ENCODE data around the gene TSHZ3.

TSHZ3 gene

GRCh38 chr19:31356587-31357314, 7.5 kb upstream of the TSHZ3 start:
- no peak for DNase-seq (ENCODE audit: extremely low spot score)
- ChIA-PET POLR2A (no interaction called here), CTCF (no interaction called here)
- TF ChIP-seq, protein P1, sequence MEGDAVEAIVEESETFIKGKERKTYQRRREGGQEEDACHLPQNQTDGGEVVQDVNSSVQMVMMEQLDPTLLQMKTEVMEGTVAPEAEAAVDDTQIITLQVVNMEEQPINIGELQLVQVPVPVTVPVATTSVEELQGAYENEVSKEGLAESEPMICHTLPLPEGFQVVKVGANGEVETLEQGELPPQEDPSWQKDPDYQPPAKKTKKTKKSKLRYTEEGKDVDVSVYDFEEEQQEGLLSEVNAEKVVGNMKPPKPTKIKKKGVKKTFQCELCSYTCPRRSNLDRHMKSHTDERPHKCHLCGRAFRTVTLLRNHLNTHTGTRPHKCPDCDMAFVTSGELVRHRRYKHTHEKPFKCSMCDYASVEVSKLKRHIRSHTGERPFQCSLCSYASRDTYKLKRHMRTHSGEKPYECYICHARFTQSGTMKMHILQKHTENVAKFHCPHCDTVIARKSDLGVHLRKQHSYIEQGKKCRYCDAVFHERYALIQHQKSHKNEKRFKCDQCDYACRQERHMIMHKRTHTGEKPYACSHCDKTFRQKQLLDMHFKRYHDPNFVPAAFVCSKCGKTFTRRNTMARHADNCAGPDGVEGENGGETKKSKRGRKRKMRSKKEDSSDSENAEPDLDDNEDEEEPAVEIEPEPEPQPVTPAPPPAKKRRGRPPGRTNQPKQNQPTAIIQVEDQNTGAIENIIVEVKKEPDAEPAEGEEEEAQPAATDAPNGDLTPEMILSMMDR (IDR thresholded peaks at IDR 0.05; ENCODE audit: control extremely low read depth, extremely low read depth, low read depth, missing control alignments): no peak

GRCh38 chr19:31355665-31356289, 6.5 kb upstream of the TSHZ3 start:
- CTCF ChIA-PET: no interaction called here
- POLR2A ChIA-PET: no interaction called here
- TF ChIP-seq, protein P1 (IDR thresholded peaks at IDR 0.05; ENCODE audit: control extremely low read depth, extremely low read depth, low read depth, missing control alignments): no peak
- no peak for DNase-seq (ENCODE audit: extremely low spot score)

GRCh38 chr19:31354799-31355664, 5.8 kb upstream of the TSHZ3 start:
- POLR2A ChIA-PET: no interaction called here

GRCh38 chr19:31354316-31354715, 5.1 kb upstream of the TSHZ3 start:
- CTCF ChIA-PET: no interaction called here
- TF ChIP-seq, protein P1 (IDR thresholded peaks at IDR 0.05; ENCODE audit: control extremely low read depth, extremely low read depth, low read depth, missing control alignments): no peak
- DNase-seq (ENCODE audit: extremely low spot score): no peak
- POLR2A ChIA-PET: no interaction called here

More at GRCh38 chr19:31354799-31355664, 5.8 kb upstream of the TSHZ3 start:
- CTCF ChIA-PET: no interaction called here
- TF ChIP-seq, protein P1 (IDR thresholded peaks at IDR 0.05; ENCODE audit: control extremely low read depth, extremely low read depth, low read depth, missing control alignments): no peak
- no peak for DNase-seq (ENCODE audit: extremely low spot score)

DNA sequence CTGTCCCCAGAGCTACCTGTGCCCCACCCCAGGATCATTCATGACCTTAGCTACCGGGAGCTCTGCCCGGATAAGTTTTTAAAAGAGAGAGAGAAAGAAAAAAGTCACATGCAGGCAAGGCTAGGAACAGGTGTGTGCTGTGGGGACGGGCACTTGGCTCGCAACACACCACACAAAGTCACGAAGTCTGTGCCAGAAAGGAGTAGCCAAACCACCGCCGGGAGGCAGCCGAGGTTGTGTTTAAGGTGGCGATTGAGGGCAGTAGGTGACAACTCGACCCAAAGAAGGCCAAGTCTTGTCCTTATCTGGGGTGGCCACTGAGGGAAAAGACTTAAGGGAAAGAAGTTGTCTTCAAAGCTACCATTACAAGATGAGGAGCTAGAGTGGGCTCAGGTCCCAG, 4.6 kb upstream of the TSHZ3 start:
- TF ChIP-seq, protein P1 (IDR thresholded peaks at IDR 0.05; ENCODE audit: control extremely low read depth, extremely low read depth, low read depth, missing control alignments): no peak
- no peak for DNase-seq (ENCODE audit: extremely low spot score)
- ChIA-PET CTCF (no interaction called here), POLR2A (no interaction called here)

- CTCF ChIA-PET: no interaction called here
- POLR2A ChIA-PET: no interaction called here
- no peak for DNase-seq (ENCODE audit: extremely low spot score)
- TF ChIP-seq, protein P1 (IDR thresholded peaks at IDR 0.05; ENCODE audit: control extremely low read depth, extremely low read depth, low read depth, missing control alignments): no peak
These were observed 3.8 kb upstream of the TSHZ3 start for GRCh38 chr19:31352782-31353651.
